K562 (cell line): ENCODE measurements around the gene SLC19A2. TPM values are rescaled to one million over a fixed set of nuclear protein-coding genes. Genes with fewer than 3 reads are reported as not detected.

Source experiments
- ATAC-seq: fragments of 200-7000 bp; cut with Tn5 transposase; 3 replicates; pipeline ENCODE4 v1.9.1; 2020; ENCODE audit warnings: moderate library complexity
- BruUV-seq: library from RNA; stranded (reverse); fragments of 400-500 nt; replicated peaks from 2 replicates; lab custom pipeline; 2021; lab: Mats Ljungman, UMichigan
- CTCF ChIA-PET: fragments of 300-600 bp; formaldehyde crosslinking; extraction: SDS; loops from one replicate; lab custom pipeline; 2021; ENCODE audit warnings: low intra/inter-chr PET ratio; lab: Yijun Ruan, JAX
- POLR2A ChIA-PET: fragments of 300-600, 350-650 bp; sonication (Branson Sonifier 250); formaldehyde crosslinking; extraction: SDS; loops from one replicate; lab custom pipeline; 2021; ENCODE audit warnings: antibody characterized with exemption, inconsistent platforms; lab: Yijun Ruan, JAX
- DNase-seq, 4 experiments: peaks; one replicate each; pipeline versions ENCODE4 v3.0.0 to v3.0.0-alpha.2; 2011 to 2018; ENCODE audit warnings: low spot score in 3 of 4, mixed read lengths in 3 of 4; ENCODE audit errors: extremely low read depth in 1 of 4
- FAIRE-seq: peaks from 2 replicates; lab custom pipeline; 2011; peaks lifted over from hg19 to GRCh38; lab: Jason Lieb, UNC
- H2AFZ ChIP-seq: 2 replicates; pipeline ENCODE4 v1.6.0; 2011; ENCODE audit warnings: low read depth, low read length, control low read depth, inconsistent platforms
- H3K27ac ChIP-seq: fragments of 200-600 bp; 3 replicates; pipeline ENCODE4 v1.8.0; 2011; ENCODE audit warnings: low read depth, mild to moderate bottlenecking, control low read depth, inconsistent platforms, low read length, moderate library complexity, mixed read lengths; ENCODE audit errors: extremely low read depth
- H3K27me3 ChIP-seq, 2 experiments: fragments of 300-600 bp in 1 of 2; 2 replicates in 1 of 2; 3 replicates in 1 of 2; pipeline versions ENCODE4 v1.6.0 to v1.8.0; 2011; ENCODE audit warnings: inconsistent platforms in 2 of 2, low read length in 2 of 2, mild to moderate bottlenecking in 1 of 2, mixed read lengths in 1 of 2, moderate library complexity in 1 of 2; ENCODE audit not compliant: control insufficient read depth in 2 of 2, insufficient read depth in 2 of 2
- H3K36me3 ChIP-seq: fragments of 300-600 bp; 3 replicates; pipeline ENCODE4 v1.8.0; 2011; ENCODE audit warnings: mild to moderate bottlenecking, low read length, inconsistent platforms; ENCODE audit not compliant: control insufficient read depth, insufficient read depth
- H3K4me1 ChIP-seq, 2 experiments: fragments of 200-600 bp in 1 of 2; replicated peaks in 1 of 2; 2 replicates in 1 of 2; 3 replicates in 1 of 2; pipeline versions ENCODE4 v1.5.1 to v1.8.0; 2011; ENCODE audit warnings: inconsistent platforms in 2 of 2, low read length in 2 of 2, mild to moderate bottlenecking in 1 of 2, mixed read lengths in 1 of 2, moderate library complexity in 1 of 2; ENCODE audit not compliant: control insufficient read depth in 2 of 2, insufficient read depth in 2 of 2
- H3K4me2 ChIP-seq: 2 replicates; pipeline ENCODE4 v1.6.1; 2011; ENCODE audit warnings: low read length, control low read depth, inconsistent platforms, mixed read lengths; ENCODE audit not compliant: insufficient read depth
- H3K4me3 ChIP-seq: fragments of 200-600 bp; sonication (generic), shearing (Covaris generic); 2 replicates; pipeline ENCODE4 v1.5.1; 2016; ENCODE audit warnings: control low read depth, inconsistent platforms
- H3K79me2 ChIP-seq: fragments of 200-600 bp; 3 replicates; pipeline ENCODE4 v1.8.0; 2011; ENCODE audit warnings: low read length, inconsistent platforms; ENCODE audit not compliant: control insufficient read depth, insufficient read depth
- H3K9ac ChIP-seq, 2 experiments: 2 replicates each; pipeline versions ENCODE4 v1.6.0 to v1.6.1; 2011; ENCODE audit warnings: low read depth in 2 of 2, low read length in 2 of 2, control low read depth in 1 of 2, inconsistent platforms in 1 of 2, mild to moderate bottlenecking in 1 of 2, mixed read lengths in 1 of 2; ENCODE audit not compliant: insufficient read depth in 1 of 2
- H3K9me1 ChIP-seq: one replicate; pipeline ENCODE4 v1.6.0; 2011; ENCODE audit warnings: inconsistent platforms, mild to moderate bottlenecking, low read length, moderate library complexity; ENCODE audit not compliant: control insufficient read depth, insufficient read depth
- H3K9me3 ChIP-seq: replicated peaks from 2 replicates; pipeline ENCODE4 v1.5.1; 2011; ENCODE audit warnings: low read depth, low read length, inconsistent platforms; ENCODE audit not compliant: control insufficient read depth, insufficient read depth
- H4K20me1 ChIP-seq: replicated peaks from 2 replicates; pipeline ENCODE4 v1.6.1; 2011; ENCODE audit warnings: low read length, inconsistent platforms, mixed read lengths; ENCODE audit not compliant: control insufficient read depth, insufficient read depth
- CBFA2T2 ChIP-seq: fragments of 450-650 bp; conservative IDR thresholded peaks from 2 replicates; pipeline ENCODE4 v1.6.1; 2017; ENCODE audit warnings: mild to moderate bottlenecking
- CBFA2T3 ChIP-seq: fragments of 450-650 bp; IDR thresholded peaks from 2 replicates; pipeline ENCODE4 v1.6.1; 2017
- CTBP1 ChIP-seq: fragments of 450-650 bp; IDR thresholded peaks from 2 replicates; pipeline ENCODE4 v1.6.1; 2016; ENCODE audit warnings: borderline replicate concordance
- ELF4 ChIP-seq: fragments of 450-650 bp; formaldehyde crosslinking; IDR thresholded peaks from 2 replicates; pipeline ENCODE4 v1.4.0; 2022; ENCODE audit warnings: missing genetic modification characterization
- HNRNPK ChIP-seq: fragments of 200-400 bp; formaldehyde crosslinking; IDR thresholded peaks from one replicate; pipeline ENCODE4 v1.6.1; 2018; ENCODE audit warnings: mild to moderate bottlenecking, low read depth, low read length; ENCODE audit not compliant: poor library complexity, severe bottlenecking
- JUNB ChIP-seq: fragments of 450-650 bp; formaldehyde crosslinking; conservative IDR thresholded peaks from 2 replicates; pipeline ENCODE4 v1.4.0; 2020; ENCODE audit warnings: mild to moderate bottlenecking
- JUND ChIP-seq, 2 experiments: IDR thresholded peaks; 2 replicates in 1 of 2; 3 replicates in 1 of 2; pipeline ENCODE4 v1.6.1; 2011; ENCODE audit warnings: borderline replicate concordance in 2 of 2, low read depth in 2 of 2, low read length in 2 of 2, improper control_type of control experiment in 1 of 2, missing biosample characterization in 1 of 2, missing genetic modification characterization in 1 of 2, missing genetic modification reagents in 1 of 2
- KDM1A ChIP-seq, 2 experiments: fragments of 450-650 bp; IDR thresholded peaks; 2 replicates each; pipeline ENCODE4 v1.6.1; 2016; ENCODE audit warnings: mild to moderate bottlenecking in 2 of 2
- LARP7 ChIP-seq: fragments of 450-650 bp; IDR thresholded peaks from 2 replicates; pipeline ENCODE4 v1.6.1; 2016
- NFIC ChIP-seq: fragments of 450-650 bp; IDR thresholded peaks from 2 replicates; pipeline ENCODE4 v1.6.1; 2017; ENCODE audit warnings: mild to moderate bottlenecking, inconsistent platforms
- NUFIP1 ChIP-seq: fragments of 450-650 bp; IDR thresholded peaks from 2 replicates; pipeline ENCODE4 v1.6.1; 2018; ENCODE audit not compliant: partially characterized antibody
- SMAD4 ChIP-seq: fragments of 250-450 bp; sonication (Bioruptor Pico); conservative IDR thresholded peaks from 2 replicates; pipeline ENCODE4 v1.8.0; 2021; ENCODE audit warnings: inconsistent platforms, mild to moderate bottlenecking, moderate library complexity
- SREBF1 ChIP-seq: fragments of 150-350 bp; IDR thresholded peaks from 2 replicates; pipeline ENCODE4 v1.6.1; 2014; ENCODE audit warnings: antibody characterized with exemption, low read depth, low read length, borderline replicate concordance
- STAT5A ChIP-seq: IDR thresholded peaks from 2 replicates; pipeline ENCODE4 v1.6.1; 2012; ENCODE audit warnings: low read length, inconsistent platforms, borderline replicate concordance
- ZC3H4 ChIP-seq: sonication (generic); formaldehyde crosslinking; IDR thresholded peaks from 2 replicates; pipeline ENCODE4 v1.9.0; 2021; ENCODE audit warnings: missing genetic modification reagents, borderline replicate concordance
- ZEB2 ChIP-seq: fragments of 450-650 bp; IDR thresholded peaks from 2 replicates; pipeline ENCODE4 v1.6.1; 2016
- ZNF696 ChIP-seq: fragments of 250-450 bp; sonication (Bioruptor Pico); conservative IDR thresholded peaks from 2 replicates; pipeline ENCODE4 v1.4.0; 2020; ENCODE audit warnings: mild to moderate bottlenecking, moderate library complexity
- ZNF764 ChIP-seq: fragments of 250-450 bp; sonication (Bioruptor Pico); IDR thresholded peaks from 2 replicates; pipeline ENCODE4 v1.4.0; 2020; ENCODE audit warnings: low read depth, mild to moderate bottlenecking, moderate library complexity
- ZNF780A ChIP-seq: fragments of 250-450 bp; sonication (Bioruptor Pico); IDR thresholded peaks from 2 replicates; pipeline ENCODE4 v1.5.0; 2021; ENCODE audit warnings: mild to moderate bottlenecking
- WGBS: fragments of 100-300 bp; shearing (Covaris generic); methylation state at CpG from one replicate; pipeline ENCODE4 v1.1.6; 2016; ENCODE audit warnings: low coverage, mixed read lengths; ENCODE audit not compliant: insufficient coverage; ENCODE audit errors: missing lambda C conversion rate; 5-methylcytosine and 5-hydroxymethylcytosine counted together
- in situ Hi-C: fragments of 300-500 bp; cut with MboI; formaldehyde crosslinking; loops from 4 replicates; pipeline ENCODE4 v1.15.0; 2018; ENCODE audit warnings: inconsistent platforms, mixed read lengths
- intact Hi-C: fragments of 100-400 bp; cut with micrococcal nuclease; formaldehyde crosslinking; loops from 2 replicates; pipeline ENCODE4 v1.14.2; 2022
- polyA plus RNA-seq, 8 experiments: library from polyadenylated mRNA; depleted of rRNA in 4 of 8; stranded (reverse) in 5 of 8; unstranded in 3 of 8; fragments of >200 nt; fragmentation: Nextera tagmentation in 2 of 8; fragmentation: Illumina TruSeq in 1 of 8; extraction: Ambion mirVana in 2 of 8; extraction: Trizol in 1 of 8; gene quantifications; 2 replicates each; pipeline versions ENCODE4 v1.2.1 to v1.2.3, GENCODE V29; 2011 to 2014; ENCODE audit warnings: inconsistent platforms in 1 of 8, missing spikeins in 1 of 8
- total RNA-seq, 7 experiments: library from RNA; depleted of rRNA in 6 of 7; stranded (reverse); fragments of >200 nt in 6 of 7; fragmentation: Illumina TruSeq in 2 of 7; extraction: Trizol in 2 of 7; gene quantifications; 2 replicates each; pipeline versions ENCODE4 v1.2.1 to v1.2.3, GENCODE V29; 2011 to 2021; ENCODE audit warnings: low replicate concordance in 1 of 7
- TF ChIP-seq, protein P1 (sequence below): fragments of 450-650 bp; IDR thresholded peaks from 2 replicates; pipeline ENCODE4 v1.6.1; 2017; ENCODE audit warnings: antibody characterized with exemption
- TF ChIP-seq, protein P2 (sequence below): sonication (generic); formaldehyde crosslinking; IDR thresholded peaks from 2 replicates; pipeline ENCODE4 v1.8.0; 2022; ENCODE audit warnings: mild to moderate bottlenecking, missing genetic modification reagents
- TF ChIP-seq, protein P3 (sequence below): sonication (generic); formaldehyde crosslinking; IDR thresholded peaks from 2 replicates; pipeline ENCODE4 v1.8.0; 2023; ENCODE audit warnings: mild to moderate bottlenecking, missing genetic modification reagents

Gene SLC19A2
- total and polyA plus RNA-seq, 9 of the 15 experiments (the other 6 are each of a cell fraction or from before 2014, with no cell fraction given) = 7.4 to 42.8 (median 19.2) TPM

DNA sequence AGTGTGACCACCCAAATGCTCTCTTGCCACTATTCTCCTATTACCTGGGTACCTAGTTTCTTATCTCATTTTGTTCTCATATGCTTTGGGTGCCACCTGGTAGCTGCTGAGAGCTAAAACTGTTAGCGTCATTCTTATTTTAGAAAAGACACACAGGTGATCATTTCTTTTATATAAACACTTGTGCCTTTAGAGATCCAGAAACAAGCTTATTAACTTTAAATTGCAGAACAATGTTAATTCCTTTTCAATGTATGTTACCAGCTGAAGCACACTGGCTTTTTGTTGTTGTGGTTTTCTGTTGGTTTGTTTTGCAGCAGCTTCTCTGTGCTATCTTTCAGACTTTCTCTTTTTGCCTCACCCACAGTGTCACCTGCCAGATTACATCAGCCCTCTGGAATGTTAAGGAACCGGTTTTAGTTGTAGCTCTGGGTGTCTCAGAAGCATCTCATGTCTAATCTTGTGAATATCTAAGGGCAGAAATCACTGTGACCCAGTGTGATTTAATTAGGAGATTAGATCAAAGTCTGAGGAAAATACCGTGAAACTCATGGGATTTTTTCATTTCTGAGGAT lies 43.4 kb upstream of the SLC19A2 start:
- in situ Hi-C loops = no loop called here
- whole genome bisulfite sequencing = 12% methylated on average over 3 of the region's 3 CpGs
- CTCF ChIA-PET = no interaction called here
- TF ChIP-seq KDM1A (IDR thresholded peaks at IDR 0.05) = 0 out of 4 replicates have a peak, but pooled peaks of 1 of the 2 experiments have one; percentile 10
- TF ChIP-seq ZNF696 (CRISPR knock-in tag) = no peak
- no peak for TF ChIP-seq SMAD4 (CRISPR knock-in tag)
- TF ChIP-seq CBFA2T2 = no peak
- peak; percentile 74; the same call in 1 of the 2 replicates for TF ChIP-seq JUND (IDR thresholded peaks at IDR 0.05; ENCODE audit: borderline replicate concordance, low read depth, low read length)
- peak; percentile 67; the same call in 1 of the 3 replicates for TF ChIP-seq JUND (tag; IDR thresholded peaks at IDR 0.05; ENCODE audit: borderline replicate concordance, low read depth, low read length)
- peak; percentile 34; the same call in 1 of the 2 replicates for TF ChIP-seq ZEB2
- TF ChIP-seq HNRNPK = no peak
- no peak for TF ChIP-seq STAT5A
- peak; percentile 67; the same call in 1 of the 2 replicates for TF ChIP-seq CTBP1
- TF ChIP-seq JUNB (CRISPR knock-in tag) = no peak
- TF ChIP-seq ELF4 = no peak
- no peak for TF ChIP-seq LARP7
- TF ChIP-seq ZC3H4 (CRISPR knock-in tag) = no peak
- no peak for TF ChIP-seq CBFA2T3
- no peak for TF ChIP-seq SREBF1
- no peak for TF ChIP-seq NFIC
- TF ChIP-seq ZNF764 (CRISPR knock-in tag) = no peak
- TF ChIP-seq, protein P1, sequence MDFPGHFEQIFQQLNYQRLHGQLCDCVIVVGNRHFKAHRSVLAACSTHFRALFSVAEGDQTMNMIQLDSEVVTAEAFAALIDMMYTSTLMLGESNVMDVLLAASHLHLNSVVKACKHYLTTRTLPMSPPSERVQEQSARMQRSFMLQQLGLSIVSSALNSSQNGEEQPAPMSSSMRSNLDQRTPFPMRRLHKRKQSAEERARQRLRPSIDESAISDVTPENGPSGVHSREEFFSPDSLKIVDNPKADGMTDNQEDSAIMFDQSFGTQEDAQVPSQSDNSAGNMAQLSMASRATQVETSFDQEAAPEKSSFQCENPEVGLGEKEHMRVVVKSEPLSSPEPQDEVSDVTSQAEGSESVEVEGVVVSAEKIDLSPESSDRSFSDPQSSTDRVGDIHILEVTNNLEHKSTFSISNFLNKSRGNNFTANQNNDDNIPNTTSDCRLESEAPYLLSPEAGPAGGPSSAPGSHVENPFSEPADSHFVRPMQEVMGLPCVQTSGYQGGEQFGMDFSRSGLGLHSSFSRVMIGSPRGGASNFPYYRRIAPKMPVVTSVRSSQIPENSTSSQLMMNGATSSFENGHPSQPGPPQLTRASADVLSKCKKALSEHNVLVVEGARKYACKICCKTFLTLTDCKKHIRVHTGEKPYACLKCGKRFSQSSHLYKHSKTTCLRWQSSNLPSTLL = no peak
- TF ChIP-seq, protein P2, sequence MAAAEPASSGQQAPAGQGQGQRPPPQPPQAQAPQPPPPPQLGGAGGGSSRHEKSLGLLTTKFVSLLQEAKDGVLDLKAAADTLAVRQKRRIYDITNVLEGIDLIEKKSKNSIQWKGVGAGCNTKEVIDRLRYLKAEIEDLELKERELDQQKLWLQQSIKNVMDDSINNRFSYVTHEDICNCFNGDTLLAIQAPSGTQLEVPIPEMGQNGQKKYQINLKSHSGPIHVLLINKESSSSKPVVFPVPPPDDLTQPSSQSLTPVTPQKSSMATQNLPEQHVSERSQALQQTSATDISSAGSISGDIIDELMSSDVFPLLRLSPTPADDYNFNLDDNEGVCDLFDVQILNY (CRISPR knock-in tag) = no peak
- TF ChIP-seq, protein P3, sequence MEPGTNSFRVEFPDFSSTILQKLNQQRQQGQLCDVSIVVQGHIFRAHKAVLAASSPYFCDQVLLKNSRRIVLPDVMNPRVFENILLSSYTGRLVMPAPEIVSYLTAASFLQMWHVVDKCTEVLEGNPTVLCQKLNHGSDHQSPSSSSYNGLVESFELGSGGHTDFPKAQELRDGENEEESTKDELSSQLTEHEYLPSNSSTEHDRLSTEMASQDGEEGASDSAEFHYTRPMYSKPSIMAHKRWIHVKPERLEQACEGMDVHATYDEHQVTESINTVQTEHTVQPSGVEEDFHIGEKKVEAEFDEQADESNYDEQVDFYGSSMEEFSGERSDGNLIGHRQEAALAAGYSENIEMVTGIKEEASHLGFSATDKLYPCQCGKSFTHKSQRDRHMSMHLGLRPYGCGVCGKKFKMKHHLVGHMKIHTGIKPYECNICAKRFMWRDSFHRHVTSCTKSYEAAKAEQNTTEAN = no peak
- no peak for TF ChIP-seq NUFIP1
- no peak for TF ChIP-seq ZNF780A (CRISPR knock-in tag)

More for the DNA sequence above, 43.4 kb upstream of the SLC19A2 start:
- H3K36me3 ChIP-seq = no peaks in the 10 kb centered on the region
- no peak overlapping the region for H3K9ac ChIP-seq
- H3K4me1 ChIP-seq = peaks cover 0 to 19% of the 10 kb centered on the region in 2 experiments; a peak in 3 of 5 replicates
- no peaks in the 10 kb centered on the region for H3K27me3 ChIP-seq
- BruUV-seq = no TSS peak
- intact Hi-C loops = no loop called here
- POLR2A ChIA-PET = no interaction called here
- H3K9me3 ChIP-seq = no peaks in the 10 kb centered on the region
- no peak for ATAC-seq
- no peak overlapping the region for H2AFZ ChIP-seq
- DNase-seq = no peak
- no peaks in the 10 kb centered on the region for H3K9me1 ChIP-seq
- FAIRE-seq = no peak
- H3K27ac ChIP-seq = no peak overlapping the region
- no peak overlapping the region for H3K4me2 ChIP-seq
- H4K20me1 ChIP-seq = no peaks in the 10 kb centered on the region
- no peaks in the 10 kb centered on the region for H3K79me2 ChIP-seq
- no peak overlapping the region for H3K4me3 ChIP-seq
